Measurements from ENCODE around the gene SRF. TPM values are rescaled to one million over a fixed set of nuclear protein-coding genes. Genes with fewer than 3 reads are reported as not detected.
A peak's percentile ranks its signal among the peaks of the same experiment; 100 is the strongest.

SRF gene
- 15.0 and 35.6 TPM in 2 replicates for total RNA-seq (ENCODE audit: low replicate concordance)

GRCh38 chr6:43170931-43171706 lies at the start of gene SRF:
TSS of gene SRF (plus strand) at chr6:43171269. CDS start at chr6:43171657, 388 bp downstream.
- H4K20me1 ChIP-seq (ENCODE audit: low read depth) = peaks cover 38% of the 10 kb centered on the region
- H3K4me1 Mint-ChIP-seq = peaks cover 40% of the 10 kb centered on the region
- H3K27me3 Mint-ChIP-seq (ENCODE audit: insufficient read depth, low read depth) = peaks cover 3% of the 10 kb centered on the region
- H3K4me1 ChIP-seq = peaks cover 16% of the 10 kb centered on the region
- peak within 1 kb of the TSS; percentile 100 for H3K27ac Mint-ChIP-seq
- TF ChIP-seq CTCF (IDR thresholded peaks at IDR 0.05) (peak; percentile 68), EZH2phosphoT487 (IDR thresholded peaks at IDR 0.05) (no peak), EZH2 (IDR thresholded peaks at IDR 0.05) (no peak)
- H3K9me3 ChIP-seq (ENCODE audit: low read depth) = no peaks in the 10 kb centered on the region
- H3K36me3 ChIP-seq = no peaks in the 10 kb centered on the region
- peak; percentile 100 for DNase-seq (ENCODE audit: low spot score)
- peak within 1 kb of the TSS; percentile 96 for H3K27ac ChIP-seq
- peak within 1 kb of the TSS; percentile 87 for H3K4me2 ChIP-seq
- H2AFZ ChIP-seq (replicated peaks) = peak within 1 kb of the TSS; percentile 66
- H3K9ac ChIP-seq = peak within 1 kb of the TSS; percentile 72
- peaks cover 8% of the 10 kb centered on the region for H3K36me3 Mint-ChIP-seq
- H3K4me3 Mint-ChIP-seq = peak within 1 kb of the TSS; percentile 95
- peak within 1 kb of the TSS; percentile 97 for H3K4me3 ChIP-seq
- H3K27me3 ChIP-seq = no peaks in the 10 kb centered on the region
- H3K79me2 ChIP-seq (ENCODE audit: low read depth) = peaks cover 39% of the 10 kb centered on the region
- H3K9me3 Mint-ChIP-seq = no peaks in the 10 kb centered on the region
- H3F3A ChIP-seq (ENCODE audit: low read depth) = peaks cover 41% of the 10 kb centered on the region

- Histone ChIP-seq H3K4me1 (peaks cover 33% of the 10 kb centered on the region), H2AFZ (replicated peaks) (no peak overlapping the region), H3K79me2 (ENCODE audit: low read depth) (peaks cover 97% of the 10 kb centered on the region), H3K27me3 (no peaks in the 10 kb centered on the region), H3K27ac (no peak overlapping the region), H3F3A (ENCODE audit: low read depth) (no peaks in the 10 kb centered on the region), H4K20me1 (ENCODE audit: low read depth) (peaks cover 81% of the 10 kb centered on the region), H3K9me3 (ENCODE audit: low read depth) (no peaks in the 10 kb centered on the region), H3K4me2 (no peak overlapping the region), H3K36me3 (no peaks in the 10 kb centered on the region), H3K4me3 (no peak overlapping the region), H3K9ac (no peak overlapping the region)
- peaks cover 51% of the 10 kb centered on the region for H3K4me1 Mint-ChIP-seq
- TF ChIP-seq CTCF (IDR thresholded peaks at IDR 0.05) (no peak), EZH2phosphoT487 (IDR thresholded peaks at IDR 0.05) (no peak)
- H3K9me3 Mint-ChIP-seq = no peaks in the 10 kb centered on the region
- no peaks in the 10 kb centered on the region for H3K36me3 Mint-ChIP-seq
- no peak overlapping the region for H3K27ac Mint-ChIP-seq
- no peak for DNase-seq (ENCODE audit: low spot score)
- no peaks in the 10 kb centered on the region for H3K27me3 Mint-ChIP-seq (ENCODE audit: insufficient read depth, low read depth)
- no peak overlapping the region for H3K4me3 Mint-ChIP-seq
Measured at GRCh38 chr6:43122146-43122545, 48.9 kb upstream of the SRF start.

- DNase-seq (ENCODE audit: low spot score) = no peak
- peaks cover 33% of the 10 kb centered on the region for H3K4me1 ChIP-seq
- no peaks in the 10 kb centered on the region for H3K36me3 ChIP-seq
- Mint-ChIP-seq H3K27ac (peak overlapping the region; percentile 78), H3K4me1 (peaks cover 54% of the 10 kb centered on the region), H3K27me3 (ENCODE audit: insufficient read depth, low read depth) (no peaks in the 10 kb centered on the region), H3K9me3 (no peaks in the 10 kb centered on the region), H3K36me3 (peaks cover 2% of the 10 kb centered on the region), H3K4me3 (peak overlapping the region; percentile 46)
- H2AFZ ChIP-seq (replicated peaks) = no peak overlapping the region
- H3K79me2 ChIP-seq (ENCODE audit: low read depth) = peaks cover 85% of the 10 kb centered on the region
- no peaks in the 10 kb centered on the region for H3K9me3 ChIP-seq (ENCODE audit: low read depth)
- H4K20me1 ChIP-seq (ENCODE audit: low read depth) = peaks cover 84% of the 10 kb centered on the region
- no peaks in the 10 kb centered on the region for H3K27me3 ChIP-seq
- peak overlapping the region; percentile 62 for H3K27ac ChIP-seq
- peak overlapping the region; percentile 48 for H3K4me2 ChIP-seq
- TF ChIP-seq EZH2 (IDR thresholded peaks at IDR 0.05) = no peak
- TF ChIP-seq EZH2phosphoT487 (IDR thresholded peaks at IDR 0.05) = no peak
- no peak for TF ChIP-seq CTCF (IDR thresholded peaks at IDR 0.05)
- no peak overlapping the region for H3K4me3 ChIP-seq
- H3F3A ChIP-seq (ENCODE audit: low read depth) = no peaks in the 10 kb centered on the region
- H3K9ac ChIP-seq = peak overlapping the region; percentile 10
Measured at GRCh38 chr6:43123461-43124314, 47.4 kb upstream of the SRF start.
